ENCODE measurements around the gene MCUB.

DNA sequence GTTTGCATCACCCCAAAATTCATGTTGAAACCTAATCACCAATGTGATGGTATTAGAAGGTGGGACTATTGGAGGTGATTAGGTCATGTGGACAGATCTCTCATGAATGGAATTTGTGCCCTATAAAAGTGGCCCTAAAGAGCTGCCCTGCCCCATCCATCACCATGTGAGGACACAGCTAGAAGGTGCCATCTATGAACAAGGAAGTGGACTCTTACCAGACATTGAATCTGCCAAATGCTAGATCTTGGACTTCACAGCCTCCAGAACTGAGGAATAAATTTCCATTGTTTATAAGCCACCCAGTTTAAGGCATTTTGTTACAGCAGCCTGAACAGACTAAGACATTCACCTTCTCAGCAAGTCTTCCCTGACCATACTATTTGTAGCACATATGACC lies 162.3 kb downstream of the MCUB start:
- TF ChIP-seq FOXM1 (IDR thresholded peaks at IDR 0.05; ENCODE audit: borderline replicate concordance) (no peak), SP1 (IDR thresholded peaks at IDR 0.05) (no peak), FOXK2 (IDR thresholded peaks at IDR 0.05) (no peak), SUZ12 (IDR thresholded peaks at IDR 0.05) (no peak), TARDBP (IDR thresholded peaks at IDR 0.05) (no peak)
- TF ChIP-seq, protein P1, sequence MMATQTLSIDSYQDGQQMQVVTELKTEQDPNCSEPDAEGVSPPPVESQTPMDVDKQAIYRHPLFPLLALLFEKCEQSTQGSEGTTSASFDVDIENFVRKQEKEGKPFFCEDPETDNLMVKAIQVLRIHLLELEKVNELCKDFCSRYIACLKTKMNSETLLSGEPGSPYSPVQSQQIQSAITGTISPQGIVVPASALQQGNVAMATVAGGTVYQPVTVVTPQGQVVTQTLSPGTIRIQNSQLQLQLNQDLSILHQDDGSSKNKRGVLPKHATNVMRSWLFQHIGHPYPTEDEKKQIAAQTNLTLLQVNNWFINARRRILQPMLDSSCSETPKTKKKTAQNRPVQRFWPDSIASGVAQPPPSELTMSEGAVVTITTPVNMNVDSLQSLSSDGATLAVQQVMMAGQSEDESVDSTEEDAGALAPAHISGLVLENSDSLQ (IDR thresholded peaks at IDR 0.05), result no peak
